Calu3 (cell line): Measurements from ENCODE around the gene LRSAM1. TPM values are rescaled to one million over a fixed set of nuclear protein-coding genes. Genes with fewer than 3 reads are reported as not detected.

ENCODE experiments used
- BruUV-seq: library from RNA; stranded (reverse); fragments of 400-500 nt; replicated peaks from 2 replicates; lab custom pipeline; 2021; lab: Mats Ljungman, UMichigan
- CTCF ChIA-PET: fragments of 300-600 bp; sonication (Branson Sonifier 250); formaldehyde crosslinking; loops from one replicate; lab custom pipeline; 2022; ENCODE audit warnings: antibody characterized with exemption; lab: Charles Lee
- DNase-seq: peaks from one replicate; pipeline ENCODE4 v3.0.0; 2022
- H3K27ac Mint-ChIP-seq: one replicate; pipeline ENCODE4 v1.8.0; 2022; ENCODE audit warnings: mixed read lengths; ENCODE audit not compliant: unreplicated experiment
- H3K27me3 Mint-ChIP-seq: one replicate; pipeline ENCODE4 v1.8.0; 2022; ENCODE audit warnings: mixed read lengths; ENCODE audit not compliant: unreplicated experiment
- H3K36me3 Mint-ChIP-seq: one replicate; pipeline ENCODE4 v1.8.0; 2022; ENCODE audit warnings: mild to moderate bottlenecking, moderate library complexity, mixed read lengths; ENCODE audit not compliant: insufficient read depth, unreplicated experiment
- H3K4me1 Mint-ChIP-seq: one replicate; pipeline ENCODE4 v1.8.0; 2022; ENCODE audit warnings: mild to moderate bottlenecking, low read depth, mixed read lengths; ENCODE audit not compliant: unreplicated experiment
- H3K4me3 Mint-ChIP-seq: one replicate; pipeline ENCODE4 v1.8.0; 2022; ENCODE audit warnings: mild to moderate bottlenecking, low read depth, moderate library complexity, mixed read lengths; ENCODE audit not compliant: unreplicated experiment
- H3K9me3 Mint-ChIP-seq: one replicate; pipeline ENCODE4 v1.8.0; 2022; ENCODE audit warnings: low read depth, mixed read lengths; ENCODE audit not compliant: unreplicated experiment
- intact Hi-C: fragments of 100-400 bp; cut with micrococcal nuclease; formaldehyde crosslinking; loops from one replicate; pipeline ENCODE4 v1.10.0; 2022; ENCODE audit not compliant: unreplicated experiment
- total RNA-seq: library from RNA; stranded (reverse); gene quantifications from 2 replicates; pipeline ENCODE4 v1.2.3, GENCODE V29; 2022
- TF ChIP-seq, protein P1 (sequence below): fragments of 200-600 bp; IDR thresholded peaks from one replicate; pipeline ENCODE4 v1.8.0; 2022; ENCODE audit warnings: antibody characterized with exemption; ENCODE audit not compliant: unreplicated experiment

LRSAM1 gene
- total RNA-seq, 1 experiment from 2014 or later: 12.0 TPM

DNA sequence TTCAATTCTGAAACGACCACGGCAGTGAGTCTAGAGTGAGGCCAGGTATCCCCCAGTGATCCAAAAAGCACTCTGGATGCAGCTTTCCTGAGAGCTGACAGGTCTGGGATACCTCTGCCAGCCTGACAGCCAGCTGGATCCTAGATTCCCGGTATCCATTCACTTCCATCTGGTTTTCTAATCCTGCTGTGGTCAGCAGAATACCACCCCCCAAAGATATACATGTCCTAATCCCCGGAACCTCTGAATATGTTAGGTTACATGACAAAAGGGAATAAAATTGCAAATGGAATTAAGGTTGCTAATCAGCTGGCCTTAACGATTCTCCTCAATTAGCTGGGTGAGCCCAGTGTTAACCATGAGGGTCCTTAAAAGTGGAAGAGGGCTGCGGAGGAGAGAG is 28.5 kb upstream of the LRSAM1 start:
- no TSS peak for BruUV-seq
- H3K36me3 Mint-ChIP-seq: peaks cover 21% of the 10 kb centered on the region
- H3K9me3 Mint-ChIP-seq: no peaks in the 10 kb centered on the region
- peak overlapping the region; percentile 93 for H3K27ac Mint-ChIP-seq
- TF ChIP-seq, protein P1, sequence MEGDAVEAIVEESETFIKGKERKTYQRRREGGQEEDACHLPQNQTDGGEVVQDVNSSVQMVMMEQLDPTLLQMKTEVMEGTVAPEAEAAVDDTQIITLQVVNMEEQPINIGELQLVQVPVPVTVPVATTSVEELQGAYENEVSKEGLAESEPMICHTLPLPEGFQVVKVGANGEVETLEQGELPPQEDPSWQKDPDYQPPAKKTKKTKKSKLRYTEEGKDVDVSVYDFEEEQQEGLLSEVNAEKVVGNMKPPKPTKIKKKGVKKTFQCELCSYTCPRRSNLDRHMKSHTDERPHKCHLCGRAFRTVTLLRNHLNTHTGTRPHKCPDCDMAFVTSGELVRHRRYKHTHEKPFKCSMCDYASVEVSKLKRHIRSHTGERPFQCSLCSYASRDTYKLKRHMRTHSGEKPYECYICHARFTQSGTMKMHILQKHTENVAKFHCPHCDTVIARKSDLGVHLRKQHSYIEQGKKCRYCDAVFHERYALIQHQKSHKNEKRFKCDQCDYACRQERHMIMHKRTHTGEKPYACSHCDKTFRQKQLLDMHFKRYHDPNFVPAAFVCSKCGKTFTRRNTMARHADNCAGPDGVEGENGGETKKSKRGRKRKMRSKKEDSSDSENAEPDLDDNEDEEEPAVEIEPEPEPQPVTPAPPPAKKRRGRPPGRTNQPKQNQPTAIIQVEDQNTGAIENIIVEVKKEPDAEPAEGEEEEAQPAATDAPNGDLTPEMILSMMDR: no peak
- no peaks in the 10 kb centered on the region for H3K27me3 Mint-ChIP-seq
- CTCF ChIA-PET: no interaction called here
- DNase-seq: no peak
- intact Hi-C loops: no loop called here
- H3K4me3 Mint-ChIP-seq: peak overlapping the region; percentile 99
- peaks cover 8% of the 10 kb centered on the region for H3K4me1 Mint-ChIP-seq

DNA sequence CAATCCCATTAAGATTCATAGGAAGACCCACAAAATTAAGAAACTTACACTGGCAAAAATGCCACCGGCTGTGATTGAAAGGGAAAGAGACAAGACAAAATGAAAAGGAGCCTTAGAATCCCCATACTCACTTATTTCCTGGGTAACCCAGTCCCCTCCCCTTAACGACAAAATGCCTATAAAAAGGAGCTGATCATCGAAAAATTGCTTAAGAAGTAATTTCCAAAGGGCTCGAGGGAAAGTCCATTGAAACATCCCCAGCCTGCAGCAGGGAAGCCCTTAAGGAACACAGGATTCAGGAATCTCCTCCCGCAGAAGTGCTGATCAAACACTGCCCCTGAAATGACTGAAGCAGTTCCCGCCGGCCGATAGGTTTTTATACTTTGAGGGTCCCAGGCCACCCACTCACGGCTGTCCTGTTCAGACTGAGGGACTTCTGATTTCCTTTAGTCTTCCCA is 27.8 kb upstream of the LRSAM1 start:
- H3K27ac Mint-ChIP-seq: peak overlapping the region; percentile 93
- intact Hi-C loops: no loop called here
- DNase-seq: no peak
- no peaks in the 10 kb centered on the region for H3K9me3 Mint-ChIP-seq
- peaks cover 8% of the 10 kb centered on the region for H3K4me1 Mint-ChIP-seq
- H3K4me3 Mint-ChIP-seq: peak overlapping the region; percentile 99
- CTCF ChIA-PET: interaction anchor here (0.6 kb wide), 1 partner anchor 594 kb away, joined by 3 read pairs; no protein-coding TSS in a partner anchor
- TF ChIP-seq, protein P1: no peak
- no peaks in the 10 kb centered on the region for H3K27me3 Mint-ChIP-seq
- H3K36me3 Mint-ChIP-seq: peaks cover 21% of the 10 kb centered on the region
- TSS peak; percentile 71 for BruUV-seq

DNA sequence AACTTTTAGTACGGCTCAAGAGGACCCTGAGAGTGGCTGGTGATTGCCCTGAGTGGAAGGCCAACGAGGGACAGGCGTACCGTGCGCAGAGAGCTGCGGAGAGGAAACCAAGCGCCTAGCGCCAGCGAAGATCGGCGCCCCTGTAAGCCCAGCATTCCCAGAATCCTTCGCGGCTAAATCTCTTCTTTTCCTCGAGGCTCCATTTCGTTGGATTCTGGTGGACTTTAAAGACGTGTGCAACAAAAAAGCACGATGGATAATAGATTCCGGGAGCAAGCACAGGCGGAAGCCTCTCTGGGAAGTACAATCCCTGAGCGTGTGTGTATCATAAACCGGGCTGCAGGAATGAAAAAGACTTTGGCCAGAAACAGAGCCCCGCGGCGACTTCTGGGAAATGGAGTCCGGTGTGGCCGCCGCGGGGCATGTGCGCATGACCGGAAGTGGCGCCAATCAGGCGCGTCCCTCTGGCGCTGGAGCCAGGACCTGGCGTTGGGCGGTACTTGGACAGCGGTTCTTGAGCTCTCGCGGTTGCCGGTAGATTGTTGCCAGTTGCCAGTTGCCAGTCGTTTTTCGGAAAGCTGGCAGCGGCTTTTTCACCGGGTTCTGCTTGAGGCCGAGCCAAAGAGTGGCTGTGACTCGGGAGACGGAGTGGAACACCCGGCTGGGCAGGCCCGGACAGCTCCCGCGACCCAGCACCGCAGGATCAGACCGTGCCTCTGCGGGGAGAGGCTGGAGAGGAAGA is 27.2 kb upstream of the LRSAM1 start, which contains the start of gene ZNF79:
ZNF79 (plus strand) TSS at position 449 of the 742 bp plus-strand sequence. CDS start 406 bp downstream, outside the sequence.
- BruUV-seq: no TSS peak
- TF ChIP-seq, protein P1: no peak
- intact Hi-C loops: no loop called here
- CTCF ChIA-PET: interaction anchor here (0.6 kb wide), 1 partner anchor 594 kb away, joined by 3 read pairs; no protein-coding TSS in a partner anchor
- DNase-seq: peak; percentile 88
- no peaks in the 10 kb centered on the region for H3K27me3 Mint-ChIP-seq
- H3K4me3 Mint-ChIP-seq: peak within 1 kb of the TSS; percentile 99
- peaks cover 21% of the 10 kb centered on the region for H3K36me3 Mint-ChIP-seq
- H3K4me1 Mint-ChIP-seq: peaks cover 8% of the 10 kb centered on the region
- H3K27ac Mint-ChIP-seq: peak within 1 kb of the TSS; percentile 93
- H3K9me3 Mint-ChIP-seq: no peaks in the 10 kb centered on the region

DNA sequence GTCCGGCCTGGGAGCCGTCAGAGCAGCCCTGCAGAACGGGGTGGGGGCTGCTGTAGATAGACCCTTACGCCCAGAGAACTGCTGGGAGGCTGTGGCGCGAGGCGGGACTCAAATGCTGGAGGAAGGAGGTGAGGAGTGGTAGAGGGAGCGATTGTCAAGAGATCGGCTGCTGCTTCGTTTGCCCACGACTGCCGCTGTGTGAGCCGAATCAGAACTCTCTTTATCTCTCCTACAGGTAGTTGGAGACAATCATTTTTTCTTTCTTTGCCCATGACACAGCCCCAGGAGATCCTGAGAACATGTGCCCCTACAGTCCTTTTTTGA is 26.7 kb upstream of the LRSAM1 start:
- H3K9me3 Mint-ChIP-seq: no peaks in the 10 kb centered on the region
- H3K4me1 Mint-ChIP-seq: peaks cover 8% of the 10 kb centered on the region
- intact Hi-C loops: no loop called here
- peak overlapping the region; percentile 99 for H3K4me3 Mint-ChIP-seq
- BruUV-seq: TSS peak; percentile 37
- H3K27ac Mint-ChIP-seq: peak overlapping the region; percentile 93
- no peaks in the 10 kb centered on the region for H3K27me3 Mint-ChIP-seq
- H3K36me3 Mint-ChIP-seq: peaks cover 25% of the 10 kb centered on the region
- CTCF ChIA-PET: no interaction called here
- TF ChIP-seq, protein P1: no peak
- DNase-seq: no peak
